Calu3 (cell line): ENCODE results near the gene CRIM1. TPM values are rescaled to one million over a fixed set of nuclear protein-coding genes. Genes with fewer than 3 reads are reported as not detected.

Experiments
- BruUV-seq: library from RNA; stranded (reverse); fragments of 400-500 nt; replicated peaks from 2 replicates; lab custom pipeline; 2021; lab: Mats Ljungman, UMichigan
- CTCF ChIA-PET: fragments of 300-600 bp; sonication (Branson Sonifier 250); formaldehyde crosslinking; loops from one replicate; lab custom pipeline; 2022; ENCODE audit warnings: antibody characterized with exemption; lab: Charles Lee
- DNase-seq: peaks from one replicate; pipeline ENCODE4 v3.0.0; 2022
- H3K27ac Mint-ChIP-seq: one replicate; pipeline ENCODE4 v1.8.0; 2022; ENCODE audit warnings: mixed read lengths; ENCODE audit not compliant: unreplicated experiment
- H3K27me3 Mint-ChIP-seq: one replicate; pipeline ENCODE4 v1.8.0; 2022; ENCODE audit warnings: mixed read lengths; ENCODE audit not compliant: unreplicated experiment
- H3K36me3 Mint-ChIP-seq: one replicate; pipeline ENCODE4 v1.8.0; 2022; ENCODE audit warnings: mild to moderate bottlenecking, moderate library complexity, mixed read lengths; ENCODE audit not compliant: insufficient read depth, unreplicated experiment
- H3K4me1 Mint-ChIP-seq: one replicate; pipeline ENCODE4 v1.8.0; 2022; ENCODE audit warnings: mild to moderate bottlenecking, low read depth, mixed read lengths; ENCODE audit not compliant: unreplicated experiment
- H3K4me3 Mint-ChIP-seq: one replicate; pipeline ENCODE4 v1.8.0; 2022; ENCODE audit warnings: mild to moderate bottlenecking, low read depth, moderate library complexity, mixed read lengths; ENCODE audit not compliant: unreplicated experiment
- H3K9me3 Mint-ChIP-seq: one replicate; pipeline ENCODE4 v1.8.0; 2022; ENCODE audit warnings: low read depth, mixed read lengths; ENCODE audit not compliant: unreplicated experiment
- intact Hi-C: fragments of 100-400 bp; cut with micrococcal nuclease; formaldehyde crosslinking; loops from one replicate; pipeline ENCODE4 v1.10.0; 2022; ENCODE audit not compliant: unreplicated experiment
- total RNA-seq: library from RNA; stranded (reverse); gene quantifications from 2 replicates; pipeline ENCODE4 v1.2.3, GENCODE V29; 2022
- TF ChIP-seq, protein P1 (sequence below): fragments of 200-600 bp; IDR thresholded peaks from one replicate; pipeline ENCODE4 v1.8.0; 2022; ENCODE audit warnings: antibody characterized with exemption; ENCODE audit not compliant: unreplicated experiment

Gene CRIM1
- total RNA-seq, 1 experiment from 2014 or later: 57.6 TPM

DNA sequence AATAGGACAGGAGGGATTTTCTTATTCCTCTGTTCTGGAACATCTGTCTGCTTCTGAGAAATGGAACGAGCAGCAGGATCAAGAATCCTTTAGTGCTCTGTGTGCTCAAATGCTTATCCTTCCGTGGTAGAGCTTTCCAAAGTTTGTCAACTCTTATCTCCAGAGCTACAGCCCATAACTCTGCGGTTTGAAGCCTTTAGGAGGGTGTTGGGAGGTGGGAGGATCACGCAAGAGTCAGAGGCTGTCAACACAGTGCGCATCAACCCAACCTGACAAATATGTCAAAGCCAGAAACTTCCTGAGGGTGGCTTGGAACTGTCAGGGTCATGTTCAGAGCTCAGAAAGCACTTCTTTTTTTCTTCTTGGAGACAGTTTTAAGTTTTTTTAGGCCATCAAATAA, 95.9 kb downstream of the CRIM1 start:
- Mint-ChIP-seq H3K27me3 (no peaks in the 10 kb centered on the region), H3K36me3 (no peaks in the 10 kb centered on the region), H3K4me3 (no peak overlapping the region), H3K9me3 (no peaks in the 10 kb centered on the region), H3K27ac (no peak overlapping the region), H3K4me1 (peaks cover 25% of the 10 kb centered on the region)
- CTCF ChIA-PET: interaction anchor here (1.3 kb wide), 1 partner anchor 9 kb away, joined by 3 read pairs; no protein-coding TSS in a partner anchor
- no peak for DNase-seq
- intact Hi-C loops: loop anchor here (5.0 kb wide), 1 partner anchor 36 kb away; no protein-coding TSS in a partner anchor
- TF ChIP-seq, protein P1, sequence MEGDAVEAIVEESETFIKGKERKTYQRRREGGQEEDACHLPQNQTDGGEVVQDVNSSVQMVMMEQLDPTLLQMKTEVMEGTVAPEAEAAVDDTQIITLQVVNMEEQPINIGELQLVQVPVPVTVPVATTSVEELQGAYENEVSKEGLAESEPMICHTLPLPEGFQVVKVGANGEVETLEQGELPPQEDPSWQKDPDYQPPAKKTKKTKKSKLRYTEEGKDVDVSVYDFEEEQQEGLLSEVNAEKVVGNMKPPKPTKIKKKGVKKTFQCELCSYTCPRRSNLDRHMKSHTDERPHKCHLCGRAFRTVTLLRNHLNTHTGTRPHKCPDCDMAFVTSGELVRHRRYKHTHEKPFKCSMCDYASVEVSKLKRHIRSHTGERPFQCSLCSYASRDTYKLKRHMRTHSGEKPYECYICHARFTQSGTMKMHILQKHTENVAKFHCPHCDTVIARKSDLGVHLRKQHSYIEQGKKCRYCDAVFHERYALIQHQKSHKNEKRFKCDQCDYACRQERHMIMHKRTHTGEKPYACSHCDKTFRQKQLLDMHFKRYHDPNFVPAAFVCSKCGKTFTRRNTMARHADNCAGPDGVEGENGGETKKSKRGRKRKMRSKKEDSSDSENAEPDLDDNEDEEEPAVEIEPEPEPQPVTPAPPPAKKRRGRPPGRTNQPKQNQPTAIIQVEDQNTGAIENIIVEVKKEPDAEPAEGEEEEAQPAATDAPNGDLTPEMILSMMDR: no peak
- BruUV-seq: no TSS peak

DNA sequence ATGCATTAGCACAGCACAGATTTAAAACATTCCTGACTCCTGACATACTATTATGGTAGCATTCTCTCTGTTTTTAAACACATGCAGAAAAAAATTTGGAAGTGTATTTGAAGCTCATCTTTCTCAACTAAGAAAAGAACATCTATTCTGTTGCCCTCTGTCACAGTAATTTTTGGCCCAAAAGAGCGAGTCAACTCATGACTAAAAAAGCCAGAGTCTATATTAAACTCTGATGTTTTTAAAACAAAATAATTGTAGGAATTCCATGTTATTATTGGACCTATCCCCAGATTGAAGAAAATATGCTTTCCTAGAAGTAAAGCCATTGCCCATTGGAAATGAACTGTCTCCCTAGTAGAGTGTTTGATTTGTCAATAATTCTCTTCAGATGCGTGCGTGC, 96.7 kb downstream of the CRIM1 start:
- Mint-ChIP-seq H3K4me1 (peaks cover 25% of the 10 kb centered on the region), H3K4me3 (no peak overlapping the region), H3K27me3 (no peaks in the 10 kb centered on the region), H3K36me3 (no peaks in the 10 kb centered on the region), H3K9me3 (no peaks in the 10 kb centered on the region), H3K27ac (no peak overlapping the region)
- CTCF ChIA-PET: interaction anchor here (0.6 kb wide), 1 partner anchor 98 kb away, joined by 3 read pairs; no protein-coding TSS in a partner anchor
- no TSS peak for BruUV-seq
- intact Hi-C loops: loop anchor here (5.0 kb wide), 1 partner anchor 35 kb away; no protein-coding TSS in a partner anchor
- no peak for DNase-seq
- TF ChIP-seq, protein P1: no peak

DNA sequence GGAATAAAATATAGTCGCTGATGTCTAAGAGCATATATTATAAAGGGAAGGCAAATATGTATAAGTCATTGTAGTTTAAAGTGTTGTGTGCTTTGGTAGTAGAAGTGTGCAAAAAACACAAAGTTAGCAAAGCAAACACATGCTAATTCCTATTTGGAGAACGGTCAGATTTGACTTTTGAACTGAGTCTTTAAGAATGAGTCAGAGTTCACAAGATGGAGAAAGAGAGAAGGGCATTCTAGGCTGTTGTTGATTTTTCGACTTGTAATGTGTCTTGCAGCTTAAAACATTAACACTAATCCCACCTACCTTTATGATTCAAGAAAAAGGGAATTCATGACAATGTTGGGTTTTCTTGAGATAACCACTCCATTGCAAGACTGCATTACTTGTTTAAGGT, 98.1 kb downstream of the CRIM1 start:
- Mint-ChIP-seq H3K9me3 (no peaks in the 10 kb centered on the region), H3K27ac (no peak overlapping the region), H3K4me3 (no peak overlapping the region), H3K27me3 (no peaks in the 10 kb centered on the region), H3K36me3 (no peaks in the 10 kb centered on the region), H3K4me1 (peaks cover 25% of the 10 kb centered on the region)
- TF ChIP-seq, protein P1: no peak
- intact Hi-C loops: loop anchor here (5.0 kb wide), 1 partner anchor 34 kb away; no protein-coding TSS in a partner anchor
- DNase-seq: no peak
- no TSS peak for BruUV-seq
- CTCF ChIA-PET: no interaction called here

DNA sequence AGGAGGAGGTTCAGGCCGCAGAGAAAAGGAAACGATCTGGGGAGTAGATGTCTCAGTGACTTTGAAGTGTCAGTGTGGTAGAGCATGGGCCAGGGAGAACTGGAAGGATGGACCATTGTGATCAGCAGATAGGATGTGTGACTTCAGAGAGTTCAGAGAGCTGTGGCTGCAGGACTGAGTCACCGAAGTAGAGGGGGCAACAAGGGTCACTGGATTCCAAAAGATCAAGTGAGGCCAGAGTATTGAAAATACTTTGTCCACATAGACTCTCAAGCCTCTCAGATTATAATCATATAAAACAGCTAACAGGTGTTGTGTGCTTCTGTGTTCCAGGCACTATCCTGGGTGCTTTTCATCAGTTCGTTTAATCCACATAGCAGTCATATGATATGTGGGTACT, 99.4 kb downstream of the CRIM1 start:
- H3K36me3 Mint-ChIP-seq: no peaks in the 10 kb centered on the region
- H3K27ac Mint-ChIP-seq: no peak overlapping the region
- no TSS peak for BruUV-seq
- no peaks in the 10 kb centered on the region for H3K27me3 Mint-ChIP-seq
- H3K9me3 Mint-ChIP-seq: no peaks in the 10 kb centered on the region
- H3K4me1 Mint-ChIP-seq: peaks cover 16% of the 10 kb centered on the region
- H3K4me3 Mint-ChIP-seq: no peak overlapping the region
- no peak for DNase-seq
- CTCF ChIA-PET: no interaction called here
- intact Hi-C loops: no loop called here
- TF ChIP-seq, protein P1: no peak
